ENCODE data around the gene UGDH.

The UGDH gene

GRCh38 chr4:39452860-39453587, 74.2 kb downstream of the UGDH start:
- no peak for DNase-seq (ENCODE audit: low read depth in 2 of 2)

- no peak for DNase-seq (ENCODE audit: low read depth in 2 of 2)
Measured at GRCh38 chr4:39452153-39452859, 74.9 kb downstream of the UGDH start.

- DNase-seq (ENCODE audit: low read depth in 2 of 2) = no peak
Measured at GRCh38 chr4:39451423-39452023, 75.7 kb downstream of the UGDH start.

DNA sequence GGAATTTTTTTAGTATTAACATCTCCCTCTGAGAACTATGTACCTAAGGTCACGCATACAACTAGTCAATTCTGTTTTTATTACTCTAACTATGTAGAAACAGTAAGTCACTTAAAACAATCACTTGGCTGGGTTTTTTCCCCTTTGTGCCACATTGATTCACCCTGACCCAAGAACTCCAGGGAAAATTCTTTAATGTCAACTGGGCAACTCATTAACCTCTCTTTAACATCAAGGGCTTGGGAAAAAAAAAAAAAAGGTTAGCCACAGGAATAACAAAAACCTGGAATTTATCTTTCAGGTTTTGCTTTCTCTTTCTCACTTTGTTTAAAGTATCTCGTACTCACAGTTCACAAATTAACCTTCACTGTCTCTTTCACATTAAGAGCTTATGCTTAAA, 76.6 kb downstream of the UGDH start:
- no peak for DNase-seq (ENCODE audit: low read depth in 2 of 2)
